Measurements from ENCODE around the gene SLC25A44.

Gene SLC25A44

DNA sequence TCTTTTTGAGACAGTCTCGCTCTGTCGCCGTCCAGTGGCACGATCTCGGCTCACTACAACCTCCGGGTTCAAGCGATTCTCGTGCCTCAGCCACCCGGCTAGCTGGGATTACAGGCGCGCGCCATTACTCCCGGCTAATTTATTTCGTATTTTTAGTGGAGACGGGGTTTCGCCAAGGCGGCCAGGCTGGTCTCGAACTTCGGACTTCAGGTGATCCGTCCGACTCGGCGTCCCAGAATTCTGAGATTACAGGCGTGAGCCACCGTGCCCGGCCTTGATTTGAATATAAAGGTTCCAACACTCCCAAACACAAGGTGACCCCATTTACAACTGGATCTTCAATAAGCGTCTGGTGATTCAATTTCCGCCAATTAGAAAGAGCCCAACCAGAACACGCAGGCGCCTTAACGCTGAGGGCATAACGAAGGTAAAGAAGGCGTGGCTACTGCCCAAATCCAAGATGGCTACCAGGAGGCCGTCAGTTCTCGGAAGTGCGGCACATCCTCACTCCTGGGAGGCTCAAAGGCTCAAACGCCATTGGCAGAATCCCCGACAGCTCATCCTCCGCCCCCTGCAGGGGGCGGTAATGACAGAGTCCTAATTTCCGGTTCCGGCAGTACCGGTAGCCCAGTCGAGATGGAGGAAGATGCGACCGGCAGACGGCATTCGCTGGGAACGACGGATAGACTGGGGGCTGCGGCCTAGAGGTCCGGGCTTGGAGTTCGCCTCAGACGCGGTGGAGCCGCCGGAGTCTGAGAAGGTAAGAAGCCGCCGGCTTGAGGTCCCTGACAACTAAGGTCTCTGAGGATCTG lies at the start of gene SLC25A44:
SLC25A44 (plus strand) TSS at position 617 of the 812 bp plus-strand sequence. CDS start 5,744 bp downstream, outside the sequence.
- intact Hi-C loops (cut with DNase I): loop anchor here (2.0 to 5.0 kb wide), 2 partner anchors 19 to 46 kb away; partner anchors contain the start of gene PMF1
- DNase-seq: peak; percentile 95 to 99 (median 96)

GRCh38 chr1:156144742-156145141 lies 49.2 kb upstream of the SLC25A44 start:
- intact Hi-C loops (cut with DNase I): loop anchor here (5.0 kb wide), 1 partner anchor 48 kb away; the partner anchor contains the start of gene SLC25A44
- DNase-seq: no peak

DNA sequence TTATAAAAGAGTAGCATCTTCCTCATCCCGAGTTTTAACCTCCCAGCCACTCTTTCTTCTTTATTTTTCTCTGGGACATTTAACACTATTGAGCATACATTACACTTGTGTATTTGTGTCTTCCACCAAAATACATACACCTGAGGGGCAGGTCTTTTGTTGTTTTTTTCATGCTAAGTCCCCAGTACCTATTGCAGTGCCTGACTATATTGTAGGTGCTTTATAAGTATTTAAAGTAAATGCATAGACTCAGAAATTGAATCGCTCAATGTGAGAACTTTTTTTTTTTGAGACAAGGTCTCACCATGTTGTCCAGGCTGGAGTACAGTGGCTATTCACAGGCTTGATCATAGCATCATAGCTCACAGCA lies 48.3 kb upstream of the SLC25A44 start:
- intact Hi-C loops (cut with DNase I): loop anchor here (1.0 to 5.0 kb wide), 2 partner anchors 47 to 80 kb away; partner anchors contain the start of gene SLC25A44

DNA sequence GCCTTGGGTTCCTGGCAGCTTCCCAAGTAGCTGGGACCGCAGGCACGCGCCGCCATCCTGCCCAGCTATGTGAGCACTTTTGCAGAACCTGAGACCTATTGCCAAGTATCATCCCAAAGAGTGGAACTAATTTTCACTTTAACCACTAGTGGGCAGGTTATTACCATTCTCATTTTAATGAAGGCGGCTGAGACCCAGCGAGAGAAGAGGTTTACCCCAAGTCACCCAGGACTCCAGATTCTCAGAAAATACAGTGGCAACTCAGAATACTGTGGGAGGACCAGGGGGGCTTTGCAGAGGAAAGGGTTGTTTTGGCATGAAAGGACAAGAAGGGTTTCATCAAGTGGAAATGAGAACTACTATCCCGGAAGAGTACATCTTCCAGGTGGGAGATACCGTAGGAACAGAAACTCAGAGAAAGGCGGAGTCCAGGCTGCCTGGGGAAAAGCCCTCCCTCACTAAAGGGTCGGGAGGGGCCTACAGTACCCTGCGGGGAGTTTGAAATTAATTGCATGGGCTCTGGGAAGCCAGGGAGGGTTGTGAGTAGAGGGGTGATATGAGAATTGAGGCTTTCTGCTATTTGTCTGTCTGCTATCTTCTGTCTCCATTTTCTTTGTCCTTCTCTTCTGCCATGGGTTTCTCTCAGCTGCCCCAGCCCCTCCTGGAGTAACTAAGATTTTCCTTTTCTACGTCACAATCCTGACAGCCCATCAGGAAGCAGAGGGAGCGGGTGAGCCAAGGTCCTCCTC lies 47.7 kb upstream of the SLC25A44 start:
- peak in 3 of 10 donors; percentile 1 to 92 (median 34) for DNase-seq
- intact Hi-C loops (cut with DNase I): loop anchor here (1.0 to 5.0 kb wide), 2 partner anchors 46 to 79 kb away; partner anchors contain the start of gene SLC25A44

More for the DNA sequence above, 48.3 kb upstream of the SLC25A44 start:
- no peak for DNase-seq

GRCh38 chr1:156146769-156147405 lies 47.0 kb upstream of the SLC25A44 start:
- intact Hi-C loops (cut with DNase I): loop anchor here (1.0 to 5.0 kb wide), 2 partner anchors 45 to 78 kb away; partner anchors contain the start of gene SLC25A44
- peak in 2 of 10 donors; percentile 43 to 52 for DNase-seq

DNA sequence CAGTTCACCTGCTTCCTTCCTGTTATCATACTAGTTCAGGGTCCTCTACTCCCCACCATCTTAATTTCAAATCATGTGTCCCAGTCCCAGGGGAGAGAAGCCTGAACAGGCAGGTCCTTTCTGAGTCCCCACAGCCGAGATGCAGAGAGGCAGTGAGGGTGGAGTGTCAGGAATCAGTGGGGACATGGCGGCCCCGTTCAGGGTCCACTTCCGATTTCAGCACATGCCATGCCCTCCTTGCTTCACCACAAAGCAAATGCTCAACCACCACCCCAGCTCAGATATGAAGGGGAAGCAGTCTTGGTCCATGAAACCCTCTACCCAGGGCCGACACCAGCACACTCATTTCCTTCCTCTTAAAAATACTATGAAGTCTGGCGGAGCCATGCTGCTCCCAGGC lies 45.7 kb upstream of the SLC25A44 start:
- intact Hi-C loops (cut with DNase I): loop anchor here (5.0 kb wide), 1 partner anchor 44 kb away; the partner anchor contains the start of gene SLC25A44

DNA sequence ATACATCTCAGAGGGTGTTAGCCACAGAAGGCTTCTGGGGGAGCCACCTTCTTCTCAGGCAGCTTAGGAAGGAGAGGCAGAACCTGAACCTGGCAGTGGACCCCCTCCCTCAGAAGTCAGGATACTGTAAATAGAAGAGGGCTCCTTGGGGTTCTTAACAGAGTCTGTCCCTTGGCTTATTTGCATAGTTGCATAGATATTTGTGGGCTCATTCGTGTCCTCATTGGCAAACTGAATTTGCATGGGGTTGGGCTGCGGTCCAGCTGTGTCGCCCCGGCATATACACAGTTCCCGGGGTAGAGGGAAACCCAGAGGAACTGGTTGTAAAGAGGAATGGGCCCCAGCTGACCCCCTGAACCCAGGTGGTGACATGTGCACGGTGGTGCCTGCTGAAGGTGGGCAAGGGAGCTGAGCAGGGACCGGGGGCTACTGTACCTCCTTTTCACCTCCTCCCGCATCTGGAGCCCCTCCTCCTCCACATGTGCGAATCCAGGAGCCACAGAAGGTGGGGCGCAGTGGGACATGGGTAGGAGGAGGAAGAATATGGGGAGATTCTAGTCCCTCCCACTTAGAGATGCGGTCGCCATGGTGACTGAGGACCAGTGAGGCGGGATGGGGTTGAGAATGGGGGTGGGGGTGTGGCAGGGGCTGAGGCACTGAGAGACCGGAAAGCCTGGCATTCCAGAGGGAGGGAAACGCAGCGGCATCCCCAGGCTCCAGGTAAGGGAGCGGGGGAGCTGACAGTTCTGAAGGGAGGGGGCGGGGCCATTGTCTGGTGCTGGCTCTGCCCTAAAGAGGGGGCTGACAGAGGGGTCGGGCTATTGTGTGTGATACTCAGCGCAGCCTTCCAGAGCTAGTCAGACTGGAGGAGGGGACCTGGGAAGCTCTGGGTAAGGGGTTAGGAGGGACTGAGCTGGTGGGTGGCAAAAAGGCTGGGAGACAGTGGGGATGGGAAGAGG lies 44.3 kb upstream of the SLC25A44 start:
- intact Hi-C loops (cut with DNase I): loop anchor here (5.0 kb wide), 1 partner anchor 43 kb away; the partner anchor contains the start of gene SLC25A44
- peak in 6 of 10 donors; percentile 42 to 90 (median 70) for DNase-seq

More for the DNA sequence above, 45.7 kb upstream of the SLC25A44 start:
- DNase-seq: peak in 1 of 10 donors; percentile 18

- peak in 2 of 10 donors; percentile 63 to 84 for DNase-seq
- intact Hi-C loops (cut with DNase I): no loop called here
Measured at GRCh38 chr1:156150333-156151011, 43.4 kb upstream of the SLC25A44 start.

- no peak for DNase-seq
- intact Hi-C loops (cut with DNase I): no loop called here
Measured at GRCh38 chr1:156151093-156151688, 42.7 kb upstream of the SLC25A44 start.

- peak in 1 of 10 donors; percentile 10 for DNase-seq
- intact Hi-C loops (cut with DNase I): no loop called here
Measured at GRCh38 chr1:156152628-156153027, 41.3 kb upstream of the SLC25A44 start.

DNA sequence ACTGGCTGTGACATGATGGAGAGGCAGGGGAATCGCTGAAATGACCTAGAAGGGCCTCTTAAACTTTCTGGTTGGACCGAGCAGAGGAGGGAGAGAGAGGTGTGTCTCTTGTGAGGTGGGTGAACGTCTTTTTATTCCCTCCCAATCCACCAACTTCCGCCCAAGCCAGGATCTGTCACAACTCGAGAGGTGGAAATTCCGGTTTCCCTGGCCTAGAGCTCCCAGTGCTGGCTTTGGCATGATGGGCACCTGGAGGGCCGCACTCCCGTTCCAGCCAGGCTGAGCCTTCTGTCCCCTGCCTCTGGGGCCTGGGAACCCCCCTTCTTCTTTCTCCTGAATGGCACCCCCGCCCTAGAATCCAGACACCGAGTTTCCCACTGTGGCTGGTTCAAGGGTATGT lies 40.5 kb upstream of the SLC25A44 start, which contains the start of gene SEMA4A:
SEMA4A (plus strand) TSS at position 224 of the 400 bp plus-strand sequence. CDS start 994 bp downstream, outside the sequence.
- DNase-seq: peak in 1 of 10 donors; percentile 42
- intact Hi-C loops (cut with DNase I): no loop called here

GRCh38 chr1:156154317-156154749 lies 39.6 kb upstream of the SLC25A44 start:
- intact Hi-C loops (cut with DNase I): no loop called here
- peak in 1 of 10 donors; percentile 85 for DNase-seq

- DNase-seq: peak in 1 of 10 donors; percentile 22
- intact Hi-C loops (cut with DNase I): no loop called here
Measured at GRCh38 chr1:156155756-156156510, 38.0 kb upstream of the SLC25A44 start.

GRCh38 chr1:156157506-156157905 lies 36.4 kb upstream of the SLC25A44 start:
- intact Hi-C loops (cut with DNase I): no loop called here
- DNase-seq: no peak

GRCh38 chr1:156157966-156158365 lies 35.9 kb upstream of the SLC25A44 start:
- DNase-seq: no peak
- intact Hi-C loops (cut with DNase I): no loop called here

DNA sequence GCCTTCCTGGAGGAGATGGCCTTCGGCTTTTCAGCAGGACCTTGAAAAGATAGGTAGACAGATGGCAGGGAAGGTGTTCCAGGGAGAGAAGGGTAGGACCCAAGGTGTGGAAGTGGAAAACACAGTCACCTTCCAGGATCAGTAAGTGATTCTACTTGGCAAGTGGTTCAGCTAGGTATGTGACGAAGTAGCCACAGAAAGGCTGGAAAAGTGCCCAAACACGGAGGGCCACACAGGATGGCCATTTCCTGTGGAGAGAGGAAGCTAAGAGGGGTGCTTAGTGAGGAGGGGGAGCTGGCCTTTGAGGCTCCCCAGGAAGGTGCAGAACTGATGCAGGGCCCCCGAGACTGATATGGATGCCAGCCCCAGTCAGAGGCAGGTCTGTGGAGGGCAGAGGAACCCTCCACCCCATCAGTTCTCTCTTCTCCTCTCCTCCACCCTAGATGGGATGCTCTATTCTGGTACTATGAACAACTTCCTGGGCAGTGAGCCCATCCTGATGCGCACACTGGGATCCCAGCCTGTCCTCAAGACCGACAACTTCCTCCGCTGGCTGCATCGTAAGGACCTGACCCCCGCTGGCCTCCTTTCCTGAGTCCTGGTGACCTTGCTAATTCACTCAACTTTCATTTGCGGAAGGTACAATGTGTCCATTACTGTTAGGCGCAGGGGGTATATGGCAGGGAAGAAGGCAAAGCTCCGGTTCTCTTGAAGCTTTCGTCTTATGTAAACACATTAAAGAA lies 33.7 kb upstream of the SLC25A44 start:
- intact Hi-C loops (cut with DNase I): no loop called here
- peak in 1 of 10 donors; percentile 53 for DNase-seq
